Upper lobe of right lung (tissue), 1 donor: ENCODE data around the gene B3GNT8. TPM values are rescaled to one million over a fixed set of nuclear protein-coding genes. Genes with fewer than 3 reads are reported as not detected.

Experiments
- ATAC-seq: fragments of 200-7000 bp; cut with Tn5 transposase; one replicate; pipeline ENCODE4 v1.9.1; 2020; ENCODE audit warnings: mild to moderate bottlenecking, moderate library complexity
- DNase-seq: peaks from one replicate; pipeline ENCODE4 v3.0.0-alpha.2; 2020
- H3K27ac ChIP-seq: fragments of 200-600 bp; one replicate; pipeline ENCODE4 v1.8.0; 2022
- H3K27me3 ChIP-seq: fragments of 200-600 bp; one replicate; pipeline ENCODE4 v1.8.0; 2022; ENCODE audit warnings: mild to moderate bottlenecking
- H3K36me3 ChIP-seq: fragments of 200-600 bp; one replicate; pipeline ENCODE4 v1.8.0; 2022
- H3K4me1 ChIP-seq: fragments of 200-600 bp; one replicate; pipeline ENCODE4 v1.8.0; 2022
- H3K4me3 ChIP-seq: fragments of 200-600 bp; one replicate; pipeline ENCODE4 v1.8.0; 2022; ENCODE audit warnings: mild to moderate bottlenecking
- H3K9me3 ChIP-seq: fragments of 200-600 bp; one replicate; pipeline ENCODE4 v1.8.0; 2022
- CTCF ChIP-seq: fragments of 200-600 bp; IDR thresholded peaks from one replicate; pipeline ENCODE4 v1.8.0; 2022; ENCODE audit warnings: antibody characterized with exemption
- intact Hi-C: fragments of 100-400 bp; cut with DNase I; formaldehyde crosslinking; loops from one replicate; pipeline ENCODE4 v1.11.0; 2022
- total RNA-seq: library from RNA; stranded (reverse); fragmentation: NEBNext Ultra II Directional; extraction: Animal tissue kit (Norgen Biotek cat#: 25700); gene quantifications from one replicate; pipeline ENCODE4 v1.2.1, GENCODE V29; 2021
- donor health status: DM: no; HTN: yes; CAD: no; lungs with severe emphysema.

Gene B3GNT8
- total RNA-seq, 1 donor from 2014 or later = 31.3 TPM

DNA sequence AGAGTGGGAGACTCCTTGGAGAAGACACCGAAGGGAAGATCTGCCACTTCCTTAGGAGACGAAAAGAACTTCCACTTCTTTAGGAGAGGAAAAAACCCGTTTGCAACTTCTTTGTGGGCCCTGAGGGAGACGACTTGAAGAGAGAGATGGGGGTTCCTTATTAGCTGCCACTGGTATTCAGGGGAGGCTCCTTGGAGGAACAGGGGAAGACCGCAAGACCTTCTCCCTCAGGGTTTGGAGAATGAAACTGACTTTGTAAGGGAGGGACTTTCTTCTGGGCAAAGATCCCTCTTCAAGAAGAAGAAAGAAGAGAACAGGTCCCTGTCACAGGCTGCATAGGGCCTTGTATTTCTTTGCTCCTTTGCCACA, 29.1 kb downstream of the B3GNT8 start:
- no peaks in the 10 kb centered on the region for H3K27me3 ChIP-seq
- H3K36me3 ChIP-seq = peaks cover 2% of the 10 kb centered on the region
- intact Hi-C loops = no loop called here
- peak overlapping the region; percentile 76 for H3K4me3 ChIP-seq
- ATAC-seq (no peak), DNase-seq (no peak)
- peak overlapping the region; percentile 96 for H3K27ac ChIP-seq
- TF ChIP-seq CTCF = no peak
- no peaks in the 10 kb centered on the region for H3K9me3 ChIP-seq
- peaks cover 19% of the 10 kb centered on the region for H3K4me1 ChIP-seq

GRCh38 chr19:41397086-41398049, 29.8 kb downstream of the B3GNT8 start, which contains the start of the genes BCKDHA and EXOSC5:
Gene BCKDHA (plus strand): TSS chr19:41397818. CDS start chr19:41397828, 10 bp downstream.
Gene EXOSC5 (minus strand): TSS chr19:41397359. CDS start chr19:41397328, 31 bp downstream.
- H3K9me3 ChIP-seq = no peaks in the 10 kb centered on the region
- no peaks in the 10 kb centered on the region for H3K27me3 ChIP-seq
- intact Hi-C loops = no loop called here
- H3K4me1 ChIP-seq = peaks cover 19% of the 10 kb centered on the region
- DNase-seq (peak; percentile 99), ATAC-seq (peak; percentile 99)
- H3K36me3 ChIP-seq = no peaks in the 10 kb centered on the region
- peak within 1 kb of the TSS; percentile 76 for H3K4me3 ChIP-seq
- H3K27ac ChIP-seq = peak within 1 kb of the TSS; percentile 96
- no peak for TF ChIP-seq CTCF

DNA sequence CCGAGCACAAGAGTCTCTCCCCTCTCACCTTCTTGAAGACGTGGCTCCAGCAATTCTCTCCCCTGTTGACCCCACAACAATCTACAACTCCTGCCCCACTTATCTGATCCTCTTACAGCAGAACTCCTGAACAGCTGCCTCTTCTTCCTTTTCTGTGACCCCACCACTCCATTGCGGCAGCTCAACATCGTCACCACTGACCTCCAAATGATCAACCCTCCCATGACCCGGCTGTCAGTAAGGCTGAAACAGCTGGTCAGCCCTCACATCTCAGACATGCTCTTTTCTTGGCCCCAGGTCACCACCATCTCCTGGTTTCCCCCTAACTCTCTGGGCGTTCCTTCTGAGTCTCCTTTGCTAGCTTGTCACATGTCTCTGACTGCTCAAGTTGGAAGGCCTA, 31.8 kb downstream of the B3GNT8 start:
- Histone ChIP-seq H3K4me3 (no peak overlapping the region), H3K9me3 (no peaks in the 10 kb centered on the region), H3K36me3 (peaks cover 16% of the 10 kb centered on the region), H3K4me1 (peaks cover 19% of the 10 kb centered on the region), H3K27me3 (no peaks in the 10 kb centered on the region), H3K27ac (no peak overlapping the region)
- intact Hi-C loops = no loop called here
- no peak for TF ChIP-seq CTCF
- DNase-seq (no peak), ATAC-seq (no peak)

DNA sequence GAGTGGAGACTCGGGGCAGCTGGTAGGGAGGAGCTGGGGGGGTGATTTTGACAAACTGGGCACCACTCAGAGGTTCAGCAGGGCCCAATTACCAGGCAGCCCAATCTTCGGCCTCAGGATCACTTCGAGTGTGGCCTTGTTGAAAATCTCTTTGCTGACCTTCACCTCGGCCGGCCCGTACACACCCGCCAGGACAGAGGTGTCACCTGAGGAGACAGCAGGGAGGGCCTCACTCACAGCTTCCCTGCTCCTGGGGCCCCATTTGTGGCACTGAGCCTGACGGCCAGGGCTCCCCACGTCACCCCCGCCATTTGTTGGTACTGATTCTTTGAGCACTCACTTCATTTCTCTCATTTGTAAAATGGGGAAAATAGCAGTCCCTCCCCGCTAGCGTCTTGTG, 34.4 kb downstream of the B3GNT8 start:
- DNase-seq (no peak), ATAC-seq (no peak)
- TF ChIP-seq CTCF = no peak
- no peaks in the 10 kb centered on the region for H3K27me3 ChIP-seq
- H3K9me3 ChIP-seq = no peaks in the 10 kb centered on the region
- H3K4me1 ChIP-seq = peaks cover 4% of the 10 kb centered on the region
- no peak overlapping the region for H3K4me3 ChIP-seq
- intact Hi-C loops = no loop called here
- no peak overlapping the region for H3K27ac ChIP-seq
- H3K36me3 ChIP-seq = peaks cover 33% of the 10 kb centered on the region

- DNase-seq = no peak
- intact Hi-C loops = no loop called here
- Histone ChIP-seq H3K4me3 (no peak overlapping the region), H3K36me3 (peaks cover 33% of the 10 kb centered on the region), H3K27me3 (no peaks in the 10 kb centered on the region), H3K4me1 (peaks cover 4% of the 10 kb centered on the region), H3K27ac (no peak overlapping the region), H3K9me3 (no peaks in the 10 kb centered on the region)
- no peak for ATAC-seq
- no peak for TF ChIP-seq CTCF
Measured at GRCh38 chr19:41391618-41392017, 35.6 kb downstream of the B3GNT8 start.
